Umbilical cord (tissue), 2 donors: ENCODE results near the gene CDK15. TPM values are rescaled to one million over a fixed set of nuclear protein-coding genes. Genes with fewer than 3 reads are reported as not detected.
"Not testable (repeated sequence)": the region's sequence is repeated elsewhere in the genome, so short reads cannot be mapped to it uniquely, and the experiment has no call there.

ENCODE experiments used
- DNase-seq: peaks from one replicate; pipeline ENCODE4 v3.0.0-alpha.2; 2015; ENCODE audit warnings: low spot score
- total RNA-seq: library from RNA; depleted of rRNA; stranded (reverse); fragments of >200 nt; gene quantifications from one replicate; pipeline ENCODE4 v1.2.3, GENCODE V29; 2014; ENCODE audit warnings: low replicate concordance; ENCODE audit not compliant: insufficient read depth

The CDK15 gene
- total RNA-seq, 1 donor from 2014 or later, result 6.7 TPM

DNA sequence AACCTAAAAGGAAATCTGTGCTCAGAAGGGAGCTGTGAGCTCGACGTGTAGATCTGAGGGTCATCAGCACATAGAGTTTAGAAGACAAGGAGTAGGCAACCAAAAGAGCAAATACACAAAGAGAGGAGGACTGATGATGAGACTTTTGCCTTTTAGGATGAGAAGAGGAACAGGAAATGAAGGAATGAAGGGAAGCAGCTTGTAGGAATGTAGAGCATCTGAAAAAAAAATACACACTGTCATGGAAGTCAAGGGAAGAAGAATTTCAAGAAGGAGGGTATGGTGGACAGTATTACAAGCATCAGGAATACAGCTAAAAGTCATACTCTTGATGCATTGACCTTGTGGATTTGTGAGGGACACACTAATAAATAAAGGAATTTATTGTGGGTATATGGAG, 21.9 kb downstream of the CDK15 start:
- no peak for DNase-seq

DNA sequence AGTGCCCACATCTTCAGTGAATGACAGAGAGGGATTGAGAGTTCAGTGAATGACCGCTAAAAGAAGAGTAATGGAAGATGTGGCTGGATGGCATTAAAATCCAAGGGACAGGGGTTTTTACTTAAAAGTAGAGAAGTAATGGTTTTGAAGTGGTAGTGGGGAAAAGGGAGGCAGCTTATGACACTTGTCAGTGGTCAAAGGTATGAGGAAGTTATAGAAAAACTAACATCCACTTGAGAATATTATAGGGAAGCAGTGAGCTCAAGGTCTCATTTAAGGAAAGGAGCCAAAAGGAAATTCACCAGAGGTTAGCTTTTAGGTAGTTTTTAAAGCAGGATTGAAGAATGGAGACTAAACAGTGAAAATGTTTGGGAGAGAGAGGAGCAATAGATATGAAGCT, 24.3 kb downstream of the CDK15 start:
- no peak for DNase-seq

DNA sequence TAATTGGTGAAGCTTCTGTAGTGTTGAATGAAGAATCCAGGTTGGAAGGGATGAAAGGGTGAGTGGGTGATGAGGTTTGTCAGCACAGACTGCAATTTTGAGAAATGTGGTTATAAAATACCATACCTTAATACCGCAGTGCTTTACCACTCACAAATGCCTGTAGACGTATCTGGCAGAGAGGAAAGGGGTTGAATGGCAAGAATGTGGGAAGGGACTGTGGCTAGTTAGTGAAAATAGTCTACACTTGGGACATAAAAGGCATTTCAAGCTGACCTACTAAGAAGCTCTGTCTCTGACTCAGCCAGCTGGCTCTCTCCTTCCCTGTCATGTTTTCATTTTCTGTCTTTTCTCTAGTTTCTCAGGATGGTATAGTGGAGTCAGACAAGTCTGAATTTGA, 25.1 kb downstream of the CDK15 start:
- no peak for DNase-seq

DNA sequence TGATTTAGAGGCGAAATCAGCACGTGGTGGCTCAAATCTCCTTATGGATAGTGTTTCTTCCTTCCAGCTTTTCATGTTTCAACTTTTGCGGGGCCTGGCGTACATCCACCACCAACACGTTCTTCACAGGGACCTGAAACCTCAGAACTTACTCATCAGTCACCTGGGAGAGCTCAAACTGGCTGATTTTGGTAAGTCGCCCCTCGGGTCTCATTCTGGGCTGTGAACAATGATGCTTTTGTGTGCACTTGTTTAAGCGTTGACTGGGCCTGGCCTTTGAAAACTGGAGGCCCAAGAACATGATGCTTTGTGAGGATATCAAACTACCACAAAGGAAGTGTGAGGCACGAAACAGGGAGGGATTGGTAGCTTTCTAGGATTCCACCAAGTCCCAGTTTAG, 27.4 kb downstream of the CDK15 start:
- no peak for DNase-seq

DNA sequence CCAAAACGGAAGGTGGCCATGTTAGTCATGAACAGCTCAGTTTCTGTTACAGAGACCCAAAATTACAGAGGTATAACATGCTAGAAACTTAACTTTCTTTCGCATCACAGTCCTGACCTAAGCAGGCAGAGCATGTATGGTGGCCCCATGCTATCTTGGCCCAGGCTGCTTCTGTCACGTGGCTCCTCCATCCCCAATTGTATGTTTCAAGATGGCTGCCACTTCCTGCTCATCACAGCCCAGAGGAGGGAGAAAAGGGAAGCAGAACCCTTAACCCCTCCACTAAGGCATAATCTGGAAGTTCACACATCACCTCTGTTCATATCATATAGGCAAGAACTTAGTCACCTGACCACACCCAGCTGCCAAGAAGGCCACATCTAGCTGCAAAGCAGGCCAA, 28.7 kb downstream of the CDK15 start:
- no peak for DNase-seq

DNA sequence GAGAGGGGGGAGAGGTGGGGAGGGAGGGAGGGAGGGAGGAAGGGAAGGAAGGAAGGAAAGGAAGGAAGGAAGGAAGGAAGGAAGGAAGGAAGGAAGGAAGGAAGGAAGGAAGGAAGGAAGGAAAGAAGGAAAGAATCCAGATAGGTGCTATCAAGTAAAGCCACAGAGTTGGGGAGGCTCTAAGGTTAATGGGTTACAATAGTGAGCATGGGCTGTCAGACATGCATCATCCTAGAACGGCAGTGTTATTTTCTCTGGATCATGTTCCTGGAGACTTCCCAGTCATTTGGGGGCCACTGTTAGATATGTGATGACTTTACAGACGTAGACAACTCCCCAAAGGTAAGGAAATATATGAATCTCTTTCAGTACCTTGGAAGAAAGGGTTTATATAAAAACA, 31.1 kb downstream of the CDK15 start:
- no peak for DNase-seq

DNA sequence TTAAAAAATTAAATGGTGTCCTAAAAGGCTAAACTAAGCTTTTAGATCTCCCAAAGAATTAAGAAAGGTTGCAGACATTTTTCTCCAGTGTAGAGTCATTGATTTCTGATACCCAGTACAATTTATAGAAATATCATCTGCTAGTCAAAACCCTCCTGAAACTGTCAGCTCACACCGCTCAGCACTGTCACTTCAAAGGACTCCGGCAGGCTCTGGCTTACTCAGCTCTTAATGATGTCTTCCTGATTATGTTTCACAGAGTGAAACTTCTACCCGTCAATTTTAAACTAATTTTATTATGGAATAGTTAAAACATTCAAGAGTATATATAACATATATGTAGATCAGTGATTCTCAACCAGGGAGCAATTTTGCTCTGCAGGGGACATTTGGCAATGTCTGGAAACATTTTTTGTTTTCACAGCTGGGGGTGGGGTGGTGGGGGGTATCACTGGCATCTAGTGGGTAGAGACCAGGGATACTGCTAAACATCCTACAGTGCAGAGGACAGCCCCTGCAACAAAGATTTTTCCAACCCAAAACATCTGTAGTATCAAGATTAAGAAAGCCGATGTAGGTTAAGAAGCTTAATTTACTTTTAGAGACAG, 31.6 kb downstream of the CDK15 start:
- no peak for DNase-seq

DNA sequence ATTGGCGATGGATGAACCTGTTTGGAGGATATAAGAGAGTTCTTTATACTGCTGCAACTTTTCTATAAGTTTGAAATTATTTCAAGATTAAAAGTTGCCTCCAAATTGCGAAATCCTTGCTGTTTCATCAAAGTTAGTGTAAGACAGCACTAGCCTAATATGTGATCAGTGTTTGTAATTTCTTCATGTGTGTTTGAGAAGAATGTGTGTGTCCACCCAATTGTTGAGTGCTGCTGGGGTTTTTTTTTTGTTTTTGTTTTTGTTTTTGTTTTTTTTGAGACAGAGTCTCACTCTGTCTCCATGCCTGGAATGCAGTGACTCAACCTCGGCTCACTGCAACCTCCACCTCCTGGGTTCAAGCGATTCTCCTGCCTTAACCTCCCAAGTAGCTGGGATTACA, 33.4 kb downstream of the CDK15 start:
- DNase-seq, result no peak

DNA sequence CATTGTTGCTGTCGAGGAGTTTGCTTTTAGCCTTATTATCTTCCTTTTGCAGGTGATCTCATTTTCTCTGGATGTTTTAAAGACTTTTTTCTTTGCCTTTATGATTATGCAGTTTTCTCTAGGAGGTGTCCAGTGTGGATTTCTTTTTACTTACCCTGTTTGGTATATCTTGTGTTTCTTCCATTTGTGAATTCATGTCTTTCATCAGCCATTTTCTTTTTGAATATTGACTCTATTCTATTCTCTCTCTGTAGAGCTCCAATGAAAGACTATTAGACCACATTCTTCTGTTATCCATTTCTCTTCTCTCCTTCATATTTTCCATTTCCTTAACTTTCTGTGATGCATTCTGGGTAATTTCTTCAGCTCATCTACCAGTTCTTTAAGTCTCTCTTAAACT, 34.4 kb downstream of the CDK15 start:
- DNase-seq, result no peak

DNA sequence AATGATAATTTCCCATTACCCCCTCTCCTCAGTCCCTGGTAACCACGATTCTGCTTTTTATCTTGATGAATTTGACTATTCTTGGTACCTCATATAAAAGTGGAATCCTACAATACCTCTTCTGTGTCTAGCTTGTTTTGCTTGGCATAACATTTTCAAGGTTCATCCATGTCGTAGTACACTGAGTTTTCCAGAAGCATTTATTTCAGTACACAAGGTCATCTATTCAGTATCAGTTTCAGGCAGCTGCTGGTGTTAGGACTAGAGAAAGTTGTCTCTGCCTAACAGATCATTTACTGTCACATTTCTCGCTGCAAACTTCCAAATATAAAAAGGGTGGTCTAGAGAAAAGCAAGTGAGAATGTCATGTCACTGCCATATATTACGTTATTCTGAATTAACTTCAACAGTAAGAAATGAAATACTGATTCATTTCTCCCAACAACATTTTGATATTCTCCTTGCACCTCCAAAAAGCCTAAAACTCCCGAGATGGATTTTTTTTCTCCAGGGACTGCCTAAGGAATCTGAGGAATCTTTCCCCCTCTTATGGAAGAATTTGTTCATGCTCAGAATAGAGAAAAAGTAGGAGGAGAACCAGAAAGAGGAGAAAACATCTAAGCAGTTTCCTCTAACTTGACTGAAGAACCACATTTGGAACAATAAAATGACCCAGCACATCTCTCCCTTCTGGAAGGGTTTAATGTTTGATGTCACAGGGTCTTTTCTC, 36.0 kb downstream of the CDK15 start:
- DNase-seq, result no peak

DNA sequence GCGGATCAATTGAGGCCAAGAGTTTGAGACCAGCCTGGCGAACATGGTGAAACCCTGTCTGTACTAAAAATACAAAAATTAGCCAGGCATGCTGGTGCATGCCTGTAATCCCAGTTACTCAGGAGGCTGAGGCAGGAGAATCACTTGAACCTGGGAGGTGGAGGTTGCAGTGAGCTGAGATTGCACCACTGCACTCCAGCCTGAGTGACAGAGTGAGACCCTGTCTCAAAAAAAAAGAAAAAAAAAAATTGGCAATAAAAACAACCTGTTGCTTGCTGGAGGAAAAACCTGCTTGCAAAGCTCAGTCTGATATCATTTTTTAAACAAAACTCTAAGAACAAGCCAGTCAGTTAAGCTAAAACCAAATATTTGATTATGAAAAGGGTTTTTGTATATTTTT, 38.6 kb downstream of the CDK15 start:
- not testable (repeated sequence) for DNase-seq

DNA sequence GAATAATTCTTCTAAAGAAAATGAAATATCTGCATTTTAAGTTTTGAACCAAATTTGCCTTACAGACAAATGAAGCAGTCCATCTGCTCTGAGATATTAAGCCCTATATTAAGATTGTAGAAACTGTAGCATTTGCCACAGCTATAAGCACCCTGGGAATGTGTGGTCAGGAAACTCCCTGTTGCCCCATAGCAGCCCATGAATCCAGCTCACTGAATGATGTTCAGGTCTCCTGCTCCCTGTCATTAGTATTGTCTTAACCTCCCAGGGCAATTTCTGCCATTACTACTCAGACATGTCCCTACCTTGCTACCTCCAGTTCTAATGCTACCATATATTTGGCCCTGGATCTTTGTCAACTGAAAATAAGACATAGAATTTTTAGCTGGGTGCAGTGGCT, 41.1 kb downstream of the CDK15 start:
- DNase-seq, result no peak

DNA sequence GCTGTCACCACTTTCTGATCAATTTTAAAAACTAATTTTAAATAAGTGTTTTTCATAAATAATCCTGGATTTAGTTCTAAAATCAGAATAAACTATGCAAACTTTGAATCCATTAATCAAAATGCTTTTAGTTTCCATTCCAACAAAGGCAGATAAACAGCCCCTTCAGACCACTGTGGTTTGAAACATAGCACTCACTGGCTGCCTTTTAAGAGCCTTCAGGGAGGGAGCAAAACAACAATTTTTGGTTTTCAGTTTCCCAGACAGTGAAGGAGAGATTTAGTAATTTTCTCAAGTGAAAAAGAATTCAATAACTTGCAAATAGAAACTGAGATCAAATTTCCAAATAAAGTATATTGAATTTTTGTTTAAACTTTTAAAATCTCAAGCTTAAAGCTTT, 46.1 kb downstream of the CDK15 start:
- no peak for DNase-seq

DNA sequence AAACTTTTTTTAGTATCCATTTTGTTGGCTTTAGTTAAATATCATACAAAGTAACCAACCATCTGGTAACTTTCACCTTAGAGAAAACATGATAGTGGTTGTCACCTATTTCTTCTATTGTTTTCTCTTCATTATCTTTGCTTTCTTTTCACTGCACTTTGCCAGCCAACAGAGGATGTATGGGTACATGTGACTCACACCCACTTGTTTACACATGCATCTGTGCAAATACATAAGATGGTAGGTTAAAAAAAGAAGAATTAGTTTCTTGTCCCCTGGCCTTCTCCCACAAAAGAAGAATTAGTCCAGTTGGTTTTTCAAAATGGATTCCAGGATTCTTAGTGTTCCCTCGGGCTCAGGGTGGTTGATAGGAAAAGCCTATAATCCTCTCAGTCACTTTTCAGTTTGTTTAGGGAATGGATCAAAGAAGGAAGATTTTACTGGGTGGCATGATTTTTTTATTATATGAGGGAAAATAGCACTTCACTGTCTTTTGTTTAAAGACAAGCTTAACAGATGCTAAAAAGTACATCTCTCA, 46.6 kb downstream of the CDK15 start:
- no peak for DNase-seq

DNA sequence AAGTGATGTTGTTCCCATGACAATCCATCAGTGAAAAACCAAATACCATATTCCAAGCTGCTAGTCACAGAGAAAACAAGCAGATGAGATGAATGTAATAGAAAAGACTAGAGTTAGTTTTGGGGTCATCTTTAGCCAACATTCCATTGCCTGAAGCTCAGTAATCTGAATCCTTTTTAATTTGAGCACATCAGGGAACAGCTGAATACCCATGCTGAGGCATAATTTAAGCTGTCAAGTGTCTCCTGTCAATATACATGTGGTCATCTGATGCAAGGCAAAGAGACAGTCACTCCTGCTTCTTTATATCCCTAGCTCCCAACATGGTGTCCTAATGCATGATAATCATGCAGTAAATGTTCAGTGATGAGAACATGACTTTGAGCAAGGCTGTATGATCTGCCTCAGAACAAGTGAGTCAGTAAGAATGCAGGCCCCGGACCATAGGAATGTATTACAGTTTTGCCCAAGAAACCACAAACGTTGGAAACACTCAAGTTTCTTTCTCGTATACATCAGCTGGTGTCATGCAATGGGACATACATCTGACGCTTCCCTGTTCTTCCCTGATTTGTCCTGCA, 48.0 kb downstream of the CDK15 start:
- peak; percentile 32 for DNase-seq

DNA sequence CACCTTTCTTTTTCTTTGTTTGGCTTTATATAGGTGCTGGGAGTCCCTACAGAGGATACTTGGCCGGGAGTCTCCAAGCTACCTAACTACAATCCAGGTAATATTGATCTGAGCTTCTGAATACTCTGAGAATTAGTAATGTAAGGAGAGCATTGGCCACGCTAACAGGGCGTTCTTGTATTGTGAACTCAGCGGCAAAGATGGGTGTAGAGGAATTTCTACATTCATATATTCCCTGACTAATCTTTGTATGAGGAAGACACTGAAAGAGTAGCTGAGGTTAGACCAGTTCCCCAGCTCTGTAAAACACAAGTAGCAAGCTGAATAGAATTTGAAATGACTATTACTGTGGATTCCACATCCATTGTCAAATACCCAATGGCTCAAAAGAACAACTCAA, 48.5 kb downstream of the CDK15 start:
- no peak for DNase-seq

DNA sequence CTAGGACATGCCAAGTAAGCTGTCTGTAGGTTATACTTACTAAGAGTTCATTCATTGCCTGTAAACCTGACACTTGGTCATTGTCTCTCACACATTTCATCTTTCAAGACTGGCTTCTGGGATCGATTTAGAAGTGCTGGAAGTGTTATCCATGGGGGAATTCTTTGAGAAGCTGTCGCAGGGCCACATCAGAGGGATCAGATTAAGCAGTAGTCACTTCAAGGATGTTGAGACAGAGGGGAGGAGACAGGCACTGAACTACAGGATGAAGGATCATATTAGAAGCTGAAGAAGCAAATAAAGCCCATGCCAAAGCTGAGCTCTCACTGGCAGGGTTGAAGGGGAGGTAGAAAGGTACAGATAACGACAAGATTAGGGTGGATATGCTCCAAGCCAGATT, 49.0 kb downstream of the CDK15 start:
- no peak for DNase-seq

DNA sequence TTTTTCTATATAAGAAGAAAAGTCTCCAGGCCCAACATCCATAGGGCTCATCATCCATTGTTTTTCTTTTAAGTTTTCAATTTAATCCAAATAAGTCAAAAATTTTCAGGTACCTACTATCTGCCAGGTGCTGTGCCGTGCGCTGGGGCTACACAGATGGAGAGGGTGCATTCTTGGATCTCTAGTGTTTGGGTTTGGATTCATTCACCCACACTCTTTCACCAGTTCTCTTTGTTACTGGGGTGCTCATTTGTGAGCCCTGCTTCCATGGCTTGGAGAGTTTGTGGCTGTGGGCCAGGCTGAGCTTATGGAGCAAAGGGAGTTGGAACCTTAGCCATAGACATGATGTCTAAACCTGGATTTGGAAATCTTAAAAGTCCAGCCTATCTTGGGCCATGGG, 51.0 kb downstream of the CDK15 start:
- no peak for DNase-seq

DNA sequence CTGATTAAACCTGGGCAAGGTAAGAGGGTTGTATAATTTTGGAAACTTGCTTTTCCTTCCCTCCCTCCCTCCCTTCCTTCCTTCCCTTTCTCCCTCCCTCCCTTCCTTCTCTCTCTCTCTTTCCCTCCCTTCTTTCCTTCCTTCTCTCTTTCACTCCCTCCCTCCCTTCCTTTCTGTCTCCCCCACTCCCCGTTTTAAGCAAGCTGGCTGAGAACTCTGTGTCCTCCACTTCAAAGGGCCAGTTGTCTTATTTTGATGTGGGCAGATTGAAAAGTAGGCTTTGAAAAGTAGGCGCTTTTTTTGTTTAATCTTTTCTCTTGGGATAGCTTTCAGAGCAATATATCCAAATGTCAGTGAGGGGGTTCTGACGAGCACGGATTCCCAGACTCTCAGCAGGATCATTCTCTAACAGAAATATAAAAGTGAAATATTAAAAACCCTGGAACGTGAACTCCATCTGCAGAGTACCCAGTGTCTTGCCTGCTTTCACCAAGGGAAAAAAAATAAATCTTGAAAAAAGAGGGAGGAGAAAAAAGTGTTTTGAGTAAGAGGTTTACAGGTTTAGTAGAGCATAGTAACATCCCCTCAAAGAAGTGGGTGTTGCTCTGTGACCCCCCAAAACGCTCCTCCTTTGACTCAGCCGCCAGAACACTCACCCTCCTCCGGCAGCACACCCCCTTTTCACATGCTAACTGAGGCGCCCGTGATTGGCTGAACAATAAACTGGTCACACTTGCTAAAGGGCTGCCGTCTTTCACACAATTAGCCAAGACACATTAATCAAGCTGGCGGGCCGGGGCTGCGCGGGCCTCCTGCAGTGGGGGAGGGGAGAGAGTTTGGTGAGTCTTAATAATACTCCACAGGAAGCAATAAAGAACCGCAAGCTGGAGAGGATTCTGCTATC, 52.2 kb downstream of the CDK15 start:
- peak; percentile 55 for DNase-seq

DNA sequence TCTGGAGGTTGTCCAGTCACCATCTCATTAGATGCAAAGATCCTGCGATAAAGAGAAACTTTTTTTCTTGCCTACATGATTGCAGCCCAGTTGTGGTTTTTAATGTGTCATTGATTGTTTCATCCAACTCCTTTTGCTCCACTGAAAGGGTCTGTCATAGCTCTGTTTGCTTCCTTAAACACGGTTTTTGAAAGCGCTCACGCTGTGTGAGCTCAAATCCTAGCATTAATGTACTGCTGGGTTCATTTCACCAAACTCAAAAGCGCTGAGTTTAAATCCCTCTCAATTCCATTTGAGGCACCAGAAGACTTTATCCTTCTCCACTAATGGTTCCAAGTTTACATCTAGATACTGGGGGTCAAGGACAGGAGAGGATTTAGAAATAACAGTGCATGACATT, 53.6 kb downstream of the CDK15 start:
- DNase-seq, result peak; percentile 52

DNA sequence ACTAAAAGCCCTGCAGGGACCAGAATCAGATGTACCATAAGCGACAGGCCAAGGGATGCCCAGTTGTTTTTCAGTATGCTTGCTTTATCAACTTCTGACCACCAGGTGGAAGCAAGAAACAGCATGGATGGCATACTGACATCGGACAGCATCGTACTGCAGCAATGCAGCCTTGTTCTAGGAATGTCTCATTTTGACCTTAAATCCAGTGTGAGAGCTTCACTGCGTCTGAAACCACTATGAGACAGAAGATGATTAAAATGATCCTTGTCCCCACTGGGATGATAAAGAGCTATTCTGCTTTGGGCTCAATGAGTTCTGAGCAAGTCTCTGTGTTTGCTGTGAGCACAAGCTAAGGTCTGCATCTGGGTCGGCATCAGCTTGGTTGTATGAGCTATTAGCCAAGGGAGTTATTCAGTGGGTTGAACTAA, 54.3 kb downstream of the CDK15 start:
- peak; percentile 92 for DNase-seq

DNA sequence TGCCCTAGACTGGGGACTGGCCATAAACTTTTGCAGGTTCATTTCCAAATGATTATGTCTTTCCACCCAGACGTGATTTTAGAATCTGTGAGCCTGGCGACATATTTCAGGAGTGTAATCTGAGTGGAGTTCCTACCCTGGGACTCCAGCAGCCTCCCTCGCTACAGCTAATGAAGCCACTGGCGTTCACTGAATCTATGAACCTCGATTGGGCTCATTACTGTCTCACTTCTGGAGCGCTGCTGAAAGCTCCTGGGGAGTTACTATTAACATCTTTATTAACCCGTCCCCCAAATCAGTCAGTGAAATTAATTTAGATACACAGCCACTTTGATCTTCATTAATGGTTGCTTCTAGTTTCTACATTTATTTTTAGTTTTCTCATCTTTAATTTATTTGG, 56.5 kb downstream of the CDK15 start:
- DNase-seq, result no peak
